Cardiac muscle cell (in vitro differentiated cells and primary cell): ENCODE measurements around the gene CBFA2T3. TPM values are rescaled to one million over a fixed set of nuclear protein-coding genes. Genes with fewer than 3 reads are reported as not detected.

ENCODE experiments used
- DNase-seq, 2 donors: peaks; one replicate each; pipeline versions ENCODE4 v3.0.0 to v3.0.0-alpha.2; 2010 to 2017; ENCODE audit warnings: low read depth in 1 of 2, low spot score in 1 of 2
- H3K27ac ChIP-seq: fragments of 200-600 bp; sonication (generic); 2 replicates; pipeline ENCODE4 v1.5.1; 2016
- H3K27me3 ChIP-seq: fragments of 200-600 bp; sonication (generic); 2 replicates; pipeline ENCODE4 v1.6.0; 2016; ENCODE audit warnings: control low read depth
- H3K36me3 ChIP-seq: fragments of 200-600 bp; sonication (generic); 2 replicates; pipeline ENCODE4 v1.5.1; 2016; ENCODE audit warnings: control low read depth
- H3K4me1 ChIP-seq: fragments of 200-600 bp; sonication (generic); 2 replicates; pipeline ENCODE4 v1.8.1; 2017; ENCODE audit warnings: low read depth, mild to moderate bottlenecking, mixed run types
- H3K4me3 ChIP-seq: fragments of 200-600 bp; sonication (generic); 2 replicates; pipeline ENCODE4 v1.5.1; 2016; ENCODE audit warnings: mild to moderate bottlenecking
- H3K9me3 ChIP-seq: fragments of 200-600 bp; sonication (generic); 2 replicates; pipeline ENCODE4 v1.5.1; 2017; ENCODE audit warnings: low read depth, mild to moderate bottlenecking, control low read depth
- CTCF ChIP-seq: IDR thresholded peaks from 2 replicates; pipeline ENCODE4 v1.5.1; 2012; ENCODE audit warnings: low read depth, mild to moderate bottlenecking, low read length
- polyA plus RNA-seq: library from polyadenylated mRNA; unstranded; fragments of >200 nt; fragmentation: Nextera tagmentation; extraction: Ambion mirVana; gene quantifications from 2 replicates; pipeline ENCODE4 v1.2.1, GENCODE V29; 2016
- total RNA-seq: library from RNA; depleted of rRNA; stranded (reverse); fragments of >200 nt; gene quantifications from 2 replicates; pipeline ENCODE4 v1.2.3, GENCODE V29; 2016

CBFA2T3 gene
- total and polyA plus RNA-seq, 2 experiments from 2014 or later = 0.69 to 1.5 TPM

GRCh38 chr16:88838566-88838965 lies 138.4 kb downstream of the CBFA2T3 start:
- H3K27me3 ChIP-seq = no peaks in the 10 kb centered on the region
- H3K4me3 ChIP-seq = no peak overlapping the region
- no peak overlapping the region for H3K27ac ChIP-seq
- H3K36me3 ChIP-seq = peaks cover 2% of the 10 kb centered on the region
- TF ChIP-seq CTCF = no peak
- no peaks in the 10 kb centered on the region for H3K9me3 ChIP-seq
- H3K4me1 ChIP-seq = no peaks in the 10 kb centered on the region
- no peak for DNase-seq

- no peak for DNase-seq
- Histone ChIP-seq H3K4me3 (no peak overlapping the region), H3K27ac (no peak overlapping the region), H3K27me3 (no peaks in the 10 kb centered on the region), H3K9me3 (no peaks in the 10 kb centered on the region), H3K4me1 (no peaks in the 10 kb centered on the region), H3K36me3 (peaks cover 2% of the 10 kb centered on the region)
- TF ChIP-seq CTCF = no peak
Observed at GRCh38 chr16:88837806-88838205, 139.2 kb downstream of the CBFA2T3 start.

- no peak overlapping the region for H3K27ac ChIP-seq
Observed at GRCh38 chr16:88836791-88837190, 140.2 kb downstream of the CBFA2T3 start.

GRCh38 chr16:88835818-88836217 lies 141.2 kb downstream of the CBFA2T3 start:
- Histone ChIP-seq H3K4me1 (no peaks in the 10 kb centered on the region), H3K27ac (no peak overlapping the region), H3K36me3 (peaks cover 2% of the 10 kb centered on the region), H3K4me3 (no peak overlapping the region), H3K27me3 (no peaks in the 10 kb centered on the region), H3K9me3 (no peaks in the 10 kb centered on the region)
- no peak for TF ChIP-seq CTCF
- no peak for DNase-seq

More at GRCh38 chr16:88836791-88837190, 140.2 kb downstream of the CBFA2T3 start:
- no peaks in the 10 kb centered on the region for H3K4me1 ChIP-seq
- H3K36me3 ChIP-seq = peaks cover 2% of the 10 kb centered on the region
- DNase-seq = no peak
- H3K27me3 ChIP-seq = no peaks in the 10 kb centered on the region
- no peak for TF ChIP-seq CTCF
- H3K4me3 ChIP-seq = no peak overlapping the region
- no peaks in the 10 kb centered on the region for H3K9me3 ChIP-seq

- H3K27ac ChIP-seq = no peak overlapping the region
- H3K4me3 ChIP-seq = no peak overlapping the region
- H3K9me3 ChIP-seq = no peaks in the 10 kb centered on the region
- no peaks in the 10 kb centered on the region for H3K27me3 ChIP-seq
- H3K36me3 ChIP-seq = peaks cover 2% of the 10 kb centered on the region
- TF ChIP-seq CTCF = no peak
- H3K4me1 ChIP-seq = no peaks in the 10 kb centered on the region
- peak in 1 of 2 donors; percentile 12 for DNase-seq
Observed at GRCh38 chr16:88835383-88835782, 141.6 kb downstream of the CBFA2T3 start.

- H3K27me3 ChIP-seq = no peaks in the 10 kb centered on the region
- peaks cover 2% of the 10 kb centered on the region for H3K36me3 ChIP-seq
- DNase-seq = no peak
- H3K9me3 ChIP-seq = no peaks in the 10 kb centered on the region
- TF ChIP-seq CTCF = no peak
- no peaks in the 10 kb centered on the region for H3K4me1 ChIP-seq
- H3K4me3 ChIP-seq = no peak overlapping the region
- no peak overlapping the region for H3K27ac ChIP-seq
Observed at GRCh38 chr16:88834670-88835069, 142.3 kb downstream of the CBFA2T3 start.
